Measurements from ENCODE around the gene GALNS. TPM values are rescaled to one million over a fixed set of nuclear protein-coding genes. Genes with fewer than 3 reads are reported as not detected.

Gene GALNS
- total and polyA plus RNA-seq, 8 donors, result 5.7 to 26.1 (median 9.1) TPM

DNA sequence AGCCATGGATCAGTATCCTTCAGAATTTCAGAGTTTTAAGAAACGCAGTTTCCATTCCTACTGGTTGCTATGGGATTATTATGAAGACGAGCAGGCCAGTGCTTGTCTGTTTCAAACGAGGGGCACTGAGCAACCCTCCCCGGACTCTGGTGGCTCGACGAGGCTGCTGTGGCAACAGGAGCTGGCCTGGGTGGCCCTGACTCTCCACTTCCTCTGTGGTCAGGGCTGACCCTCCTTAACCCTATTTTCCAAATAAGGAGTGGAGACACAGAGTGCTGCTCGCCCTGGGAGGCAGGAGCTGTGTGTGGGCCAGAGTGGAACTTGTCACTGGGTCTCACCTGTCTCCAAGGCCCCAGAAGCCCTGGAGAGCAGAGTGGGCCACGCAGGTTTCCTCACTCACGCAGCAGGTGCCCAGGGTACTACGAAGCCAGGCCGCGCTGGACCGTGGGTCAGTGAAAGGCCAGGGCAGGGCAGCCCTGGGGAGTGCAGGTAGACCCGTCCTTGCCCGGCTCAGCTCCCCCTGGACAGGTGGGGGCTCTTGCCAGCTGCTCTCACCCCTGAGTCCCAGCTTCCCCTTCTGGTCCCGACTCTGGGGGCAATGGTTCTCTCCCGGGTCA, 3.3 kb downstream of the GALNS start:
- Histone ChIP-seq H3K27ac (no peak overlapping the region), H3K27me3 (no peaks in the 10 kb centered on the region), H3K9me3 (no peaks in the 10 kb centered on the region), H3K4me1 (peaks cover 0 to 10% (median 4%) of the 10 kb centered on the region in 3 donors), H3K4me3 (no peak overlapping the region), H3K36me3 (no peaks in the 10 kb centered on the region)
- FAIRE-seq (no peak), DNase-seq (peak in 1 of 6 donors; percentile 70), ATAC-seq (no peak)
- 81 to 89% methylated on average over 17 of the region's 17 CpGs for WGBS, 2 donors
- intact Hi-C loops (cut with DNase I), result no loop called here
- TF ChIP-seq, protein P1, sequence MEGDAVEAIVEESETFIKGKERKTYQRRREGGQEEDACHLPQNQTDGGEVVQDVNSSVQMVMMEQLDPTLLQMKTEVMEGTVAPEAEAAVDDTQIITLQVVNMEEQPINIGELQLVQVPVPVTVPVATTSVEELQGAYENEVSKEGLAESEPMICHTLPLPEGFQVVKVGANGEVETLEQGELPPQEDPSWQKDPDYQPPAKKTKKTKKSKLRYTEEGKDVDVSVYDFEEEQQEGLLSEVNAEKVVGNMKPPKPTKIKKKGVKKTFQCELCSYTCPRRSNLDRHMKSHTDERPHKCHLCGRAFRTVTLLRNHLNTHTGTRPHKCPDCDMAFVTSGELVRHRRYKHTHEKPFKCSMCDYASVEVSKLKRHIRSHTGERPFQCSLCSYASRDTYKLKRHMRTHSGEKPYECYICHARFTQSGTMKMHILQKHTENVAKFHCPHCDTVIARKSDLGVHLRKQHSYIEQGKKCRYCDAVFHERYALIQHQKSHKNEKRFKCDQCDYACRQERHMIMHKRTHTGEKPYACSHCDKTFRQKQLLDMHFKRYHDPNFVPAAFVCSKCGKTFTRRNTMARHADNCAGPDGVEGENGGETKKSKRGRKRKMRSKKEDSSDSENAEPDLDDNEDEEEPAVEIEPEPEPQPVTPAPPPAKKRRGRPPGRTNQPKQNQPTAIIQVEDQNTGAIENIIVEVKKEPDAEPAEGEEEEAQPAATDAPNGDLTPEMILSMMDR (IDR thresholded peaks at IDR 0.05), result no peak

DNA sequence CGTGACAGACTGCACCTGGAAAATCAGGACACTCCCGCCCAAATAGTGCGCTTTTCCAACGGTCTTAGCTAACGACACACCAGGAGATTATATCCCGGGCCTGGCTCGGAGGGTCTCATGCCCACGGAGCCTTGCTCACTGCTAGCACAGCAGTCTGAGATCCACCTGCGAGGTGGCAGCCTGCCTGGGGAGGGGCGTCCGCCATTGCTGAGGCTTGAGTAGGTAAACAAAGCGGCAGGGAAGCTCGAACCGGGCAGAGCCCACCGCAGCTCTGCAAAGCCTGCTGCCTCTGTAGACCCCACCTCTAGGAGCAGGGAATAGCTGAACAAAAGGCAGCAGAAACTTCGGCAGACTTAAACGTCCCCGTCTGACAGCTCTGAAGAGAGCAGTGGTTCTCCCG, 5.1 kb downstream of the GALNS start:
- Histone ChIP-seq H3K9me3 (no peaks in the 10 kb centered on the region), H3K36me3 (no peaks in the 10 kb centered on the region), H3K27me3 (no peaks in the 10 kb centered on the region), H3K4me1 (peaks cover 0 to 6% (median 0%) of the 10 kb centered on the region in 3 donors), H3K27ac (no peak overlapping the region), H3K4me3 (no peak overlapping the region)
- TF ChIP-seq, protein P1 (IDR thresholded peaks at IDR 0.05), result no peak
- intact Hi-C loops (cut with DNase I), result no loop called here
- 90 to 91% methylated on average over 19 of the region's 19 CpGs for WGBS, 2 donors
- no peak for ATAC-seq
- no peak for FAIRE-seq
- peak in 1 of 6 donors; percentile 49 for DNase-seq

DNA sequence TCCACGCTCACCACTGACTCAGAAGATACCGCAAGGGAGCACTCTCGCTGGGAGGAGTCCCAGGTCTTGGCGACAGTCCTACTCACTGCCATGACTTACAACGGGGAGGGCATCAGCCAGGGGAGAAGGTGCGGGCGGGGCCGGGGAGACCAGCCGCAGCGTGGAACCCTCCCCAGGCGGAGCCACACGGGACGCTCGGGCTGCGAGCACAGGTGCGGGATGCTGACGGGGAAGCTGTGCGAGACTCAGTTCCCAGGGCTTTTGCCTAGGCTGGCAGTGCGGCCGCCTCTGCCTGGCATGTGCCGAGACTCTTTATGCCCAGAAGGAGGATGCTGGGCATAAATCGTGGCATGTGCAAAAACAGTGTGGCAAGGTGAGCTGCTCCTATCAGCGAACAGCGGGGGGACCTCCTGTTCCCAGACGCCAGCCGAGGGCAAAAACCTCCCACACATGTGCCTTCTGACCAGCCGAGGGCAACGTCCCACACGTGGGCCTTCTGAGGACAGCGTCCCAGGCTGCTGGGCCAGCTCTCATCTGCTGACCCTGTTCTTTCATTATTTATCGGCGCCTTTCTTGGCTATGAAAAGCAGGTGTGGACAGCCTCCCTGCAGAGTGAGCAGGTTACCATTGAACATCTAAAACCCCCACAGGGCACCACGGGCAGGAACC, 6.1 kb downstream of the GALNS start:
- H3K4me3 ChIP-seq, result no peak overlapping the region
- DNase-seq, result no peak
- intact Hi-C loops (cut with DNase I), result no loop called here
- no peak for ATAC-seq
- no peak for FAIRE-seq
- TF ChIP-seq, protein P1 (IDR thresholded peaks at IDR 0.05), result no peak
- H3K9me3 ChIP-seq, result no peaks in the 10 kb centered on the region
- WGBS, 2 donors, result 93 to 95% methylated on average over 33 of the region's 33 CpGs
- no peak overlapping the region for H3K27ac ChIP-seq
- H3K4me1 ChIP-seq, result peaks cover 0 to under 1% (median 0%) of the 10 kb centered on the region in 3 donors
- no peaks in the 10 kb centered on the region for H3K36me3 ChIP-seq
- no peaks in the 10 kb centered on the region for H3K27me3 ChIP-seq

DNA sequence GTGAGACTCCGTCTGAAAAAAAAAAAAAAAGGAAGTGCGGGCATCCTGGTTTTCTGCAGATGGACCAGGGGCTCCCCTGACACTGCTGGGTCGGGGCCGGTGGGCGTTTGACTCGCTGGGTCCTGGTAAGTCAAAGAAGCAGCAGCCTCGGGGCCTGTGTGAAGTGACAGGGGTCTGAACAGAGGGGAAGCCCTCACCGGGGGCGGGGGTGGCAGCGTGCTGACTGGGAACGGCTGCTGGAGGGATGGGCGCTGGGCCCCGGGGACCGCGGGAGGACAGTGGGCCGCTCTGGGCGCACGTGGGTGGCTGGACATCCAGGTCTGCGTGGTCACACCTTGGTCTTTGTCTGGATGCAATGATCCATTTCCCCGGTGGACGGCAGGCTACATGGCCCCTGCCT, 8.2 kb downstream of the GALNS start:
- intact Hi-C loops (cut with DNase I), result no loop called here
- DNase-seq (peak in 1 of 6 donors; percentile 63), ATAC-seq (no peak), FAIRE-seq (no peak)
- Histone ChIP-seq H3K27me3 (no peaks in the 10 kb centered on the region), H3K4me3 (no peak overlapping the region), H3K9me3 (no peaks in the 10 kb centered on the region), H3K36me3 (no peaks in the 10 kb centered on the region), H3K27ac (no peak overlapping the region), H3K4me1 (no peaks in the 10 kb centered on the region)
- 90 to 92% methylated on average over 21 of the region's 21 CpGs for WGBS, 2 donors
- TF ChIP-seq, protein P1 (IDR thresholded peaks at IDR 0.05), result no peak

DNA sequence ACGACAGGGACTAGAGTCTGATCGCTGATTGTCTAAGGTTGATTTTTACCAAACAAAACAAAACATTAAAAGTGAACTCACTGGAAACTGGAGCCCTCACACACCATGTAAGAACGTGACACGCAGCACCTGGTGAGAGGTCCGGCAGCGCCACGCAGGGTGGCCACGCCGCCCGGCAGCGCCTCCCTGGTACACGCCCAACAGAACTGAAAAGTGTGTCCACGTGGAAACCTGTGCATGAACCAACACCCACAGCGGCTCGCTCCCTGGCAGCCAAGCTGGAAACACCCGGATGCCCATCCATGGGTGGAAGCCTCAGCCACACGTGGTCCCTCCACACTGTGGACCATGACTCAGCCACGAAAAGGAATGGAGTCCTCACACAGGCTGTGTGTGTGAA, 9.1 kb downstream of the GALNS start:
- no peak for FAIRE-seq
- no peaks in the 10 kb centered on the region for H3K9me3 ChIP-seq
- ATAC-seq, result no peak
- TF ChIP-seq, protein P1 (IDR thresholded peaks at IDR 0.05), result no peak
- H3K4me3 ChIP-seq, result no peak overlapping the region
- no peak overlapping the region for H3K27ac ChIP-seq
- no peaks in the 10 kb centered on the region for H3K27me3 ChIP-seq
- WGBS, 2 donors, result 92 to 94% methylated on average over 18 of the region's 18 CpGs
- no peaks in the 10 kb centered on the region for H3K4me1 ChIP-seq
- no peaks in the 10 kb centered on the region for H3K36me3 ChIP-seq
- intact Hi-C loops (cut with DNase I), result no loop called here
- DNase-seq, result no peak

Data from pancreas (tissue), 10 donors.